HG03460 (cell line): Measurements from ENCODE around the gene CTIF.

Experiments used
- ATAC-seq: cut with Tn5 transposase; IDR thresholded peaks from one replicate; pipeline ENCODE4 v1.9.1; 2021; ENCODE audit not compliant: unreplicated experiment

CTIF gene

GRCh38 chr18:48826271-48826670 is 287.4 kb downstream of the CTIF start:
- no peak for ATAC-seq

- ATAC-seq, result no peak
Observed at GRCh38 chr18:48826806-48827205, 288.0 kb downstream of the CTIF start.

GRCh38 chr18:48827291-48828193 is 288.7 kb downstream of the CTIF start:
- ATAC-seq, result no peak

- no peak for ATAC-seq
Observed at GRCh38 chr18:48828194-48828545, 289.3 kb downstream of the CTIF start.

- no peak for ATAC-seq
Observed at GRCh38 chr18:48828691-48829442, 290.0 kb downstream of the CTIF start.

- ATAC-seq, result no peak
Observed at GRCh38 chr18:48829443-48830149, 290.8 kb downstream of the CTIF start.

GRCh38 chr18:48831113-48831759 is 292.4 kb downstream of the CTIF start:
- ATAC-seq, result no peak

- ATAC-seq, result no peak
Observed at GRCh38 chr18:48831802-48832201, 293.0 kb downstream of the CTIF start.

- no peak for ATAC-seq
Observed at GRCh38 chr18:48832938-48833700, 294.3 kb downstream of the CTIF start.

- ATAC-seq, result peak; percentile 75
Observed at GRCh38 chr18:48833701-48834412, 295.0 kb downstream of the CTIF start.

- peak; percentile 66 for ATAC-seq
Observed at GRCh38 chr18:48834413-48835031, 295.7 kb downstream of the CTIF start.

- ATAC-seq, result no peak
Observed at GRCh38 chr18:48835119-48835518, 296.3 kb downstream of the CTIF start.

GRCh38 chr18:48835745-48836170 is 296.9 kb downstream of the CTIF start:
- ATAC-seq, result no peak

GRCh38 chr18:48836231-48836805 is 297.5 kb downstream of the CTIF start:
- ATAC-seq, result no peak

GRCh38 chr18:48836806-48837615 is 298.2 kb downstream of the CTIF start:
- ATAC-seq, result no peak

- ATAC-seq, result no peak
Observed at GRCh38 chr18:48837676-48838075, 298.8 kb downstream of the CTIF start.

- no peak for ATAC-seq
Observed at GRCh38 chr18:48838166-48838775, 299.4 kb downstream of the CTIF start.
